IMR-90 (cell line): ENCODE results near the gene KRT8. TPM values are rescaled to one million over a fixed set of nuclear protein-coding genes. Genes with fewer than 3 reads are reported as not detected.

ENCODE experiments used
- ATAC-seq: fragments of 200-7000 bp; cut with Tn5 transposase; 2 replicates; pipeline ENCODE4 v1.9.1; 2020; ENCODE audit warnings: low read depth, mild to moderate bottlenecking, moderate library complexity
- BruUV-seq: library from RNA; stranded (reverse); fragments of 400-500 nt; replicated peaks from 2 replicates; lab custom pipeline; 2021; lab: Mats Ljungman, UMichigan
- CTCF ChIA-PET: fragments of 300-600 bp; formaldehyde crosslinking; extraction: SDS; loops from one replicate; lab custom pipeline; 2021; ENCODE audit warnings: antibody characterized with exemption; lab: Yijun Ruan, JAX
- POLR2A ChIA-PET: fragments of 300-600 bp; sonication (Branson Sonifier 250); formaldehyde crosslinking; loops from one replicate; lab custom pipeline; 2022; ENCODE audit warnings: antibody characterized with exemption; ENCODE audit not compliant: unreplicated experiment; lab: Charles Lee
- DNase-seq: peaks from one replicate; pipeline ENCODE4 v3.0.0; 2013
- H2AFZ ChIP-seq: replicated peaks from 2 replicates; pipeline ENCODE3; 2013; ENCODE audit warnings: low read length, mild to moderate bottlenecking; ENCODE audit not compliant: poor library complexity
- H2AK5ac ChIP-seq: 2 replicates; pipeline ENCODE4 v1.6.1; 2013; ENCODE audit warnings: low read depth, low read length, inconsistent platforms
- H2AK9ac ChIP-seq: replicated peaks from 2 replicates; pipeline ENCODE3; 2013; ENCODE audit warnings: mild to moderate bottlenecking, low read depth, low read length, moderate library complexity; ENCODE audit not compliant: poor library complexity
- H2BK120ac ChIP-seq: 2 replicates; pipeline ENCODE4 v1.6.1; 2013; ENCODE audit warnings: low read depth, low read length, inconsistent platforms
- H2BK15ac ChIP-seq: 3 replicates; pipeline ENCODE4 v1.6.1; 2013; ENCODE audit warnings: low read depth, low read length, inconsistent platforms
- H2BK20ac ChIP-seq: 2 replicates; pipeline ENCODE4 v1.6.1; 2013; ENCODE audit warnings: low read depth, mild to moderate bottlenecking, inconsistent platforms, low read length, moderate library complexity
- H2BK5ac ChIP-seq: 2 replicates; pipeline ENCODE4 v1.6.1; 2013; ENCODE audit warnings: mild to moderate bottlenecking, low read depth, low read length, inconsistent platforms; ENCODE audit not compliant: poor library complexity, severe bottlenecking
- H3K14ac ChIP-seq: replicated peaks from 2 replicates; pipeline ENCODE4 v1.6.1; 2013; ENCODE audit warnings: low read depth, low read length, inconsistent platforms
- H3K18ac ChIP-seq: 2 replicates; pipeline ENCODE4 v1.6.1; 2013; ENCODE audit warnings: low read depth, low read length, control low read depth
- H3K23ac ChIP-seq: 2 replicates; pipeline ENCODE4 v1.6.1; 2013; ENCODE audit warnings: low read depth, low read length, inconsistent platforms
- H3K27ac ChIP-seq: 2 replicates; pipeline ENCODE4 v1.5.1; 2013; ENCODE audit warnings: mild to moderate bottlenecking, control low read depth, low read length; ENCODE audit not compliant: insufficient read depth
- H3K27me3 ChIP-seq: 2 replicates; pipeline ENCODE4 v1.6.1; 2013; ENCODE audit warnings: low read length; ENCODE audit not compliant: control insufficient read depth, insufficient read depth
- H3K36me3 ChIP-seq: 2 replicates; pipeline ENCODE4 v1.6.1; 2013; ENCODE audit warnings: low read length, mixed read lengths; ENCODE audit not compliant: control insufficient read depth, insufficient read depth
- H3K4ac ChIP-seq: 2 replicates; pipeline ENCODE4 v1.6.1; 2013; ENCODE audit warnings: low read depth, low read length, inconsistent platforms
- H3K4me1 ChIP-seq: 2 replicates; pipeline ENCODE4 v1.6.1; 2013; ENCODE audit warnings: low read length, mixed read lengths; ENCODE audit not compliant: control insufficient read depth, insufficient read depth
- H3K4me2 ChIP-seq: 2 replicates; pipeline ENCODE4 v1.6.1; 2013; ENCODE audit warnings: low read depth, mild to moderate bottlenecking, control low read depth, low read length, moderate library complexity
- H3K4me3 ChIP-seq: 2 replicates; pipeline ENCODE4 v1.5.1; 2013; ENCODE audit warnings: low read depth, mild to moderate bottlenecking, control low read depth, low read length, moderate library complexity; ENCODE audit not compliant: insufficient read depth
- H3K56ac ChIP-seq: 2 replicates; pipeline ENCODE4 v1.6.1; 2013; ENCODE audit warnings: low read length, inconsistent platforms; ENCODE audit not compliant: insufficient read depth; ENCODE audit errors: extremely low read depth
- H3K79me1 ChIP-seq, 2 experiments: 2 replicates each; pipeline ENCODE4 v1.6.1; 2013; ENCODE audit warnings: low read length in 2 of 2, inconsistent platforms in 1 of 2, low read depth in 1 of 2
- H3K9ac ChIP-seq: 2 replicates; pipeline ENCODE4 v1.6.1; 2013; ENCODE audit warnings: low read depth, low read length, control low read depth
- H3K9me1 ChIP-seq: 2 replicates; pipeline ENCODE4 v1.6.1; 2013; ENCODE audit warnings: low read length, inconsistent platforms; ENCODE audit not compliant: insufficient read depth
- H3K9me3 ChIP-seq: 2 replicates; pipeline ENCODE4 v1.6.1; 2013; ENCODE audit warnings: low read length; ENCODE audit not compliant: control insufficient read depth, insufficient read depth
- H4K20me1 ChIP-seq: 2 replicates; pipeline ENCODE4 v1.6.1; 2013; ENCODE audit warnings: low read length, inconsistent platforms; ENCODE audit not compliant: insufficient read depth
- H4K5ac ChIP-seq: 2 replicates; pipeline ENCODE4 v1.6.1; 2013; ENCODE audit warnings: mild to moderate bottlenecking, low read depth, low read length, control low read depth
- H4K8ac ChIP-seq, 2 experiments: 2 replicates each; pipeline ENCODE4 v1.6.1; 2013; ENCODE audit warnings: low read depth in 2 of 2, low read length in 2 of 2, control low read depth in 1 of 2, inconsistent platforms in 1 of 2
- H4K91ac ChIP-seq: 2 replicates; pipeline ENCODE4 v1.6.1; 2013; ENCODE audit warnings: low read depth, low read length, inconsistent platforms; ENCODE audit not compliant: insufficient read depth
- BHLHE40 ChIP-seq: fragments of 150-350 bp; IDR thresholded peaks from 2 replicates; pipeline ENCODE4 v1.6.1; 2016; ENCODE audit warnings: mild to moderate bottlenecking, low read depth, low read length
- CEBPB ChIP-seq: IDR thresholded peaks from 2 replicates; pipeline ENCODE4 v1.6.1; 2012; ENCODE audit warnings: low read depth, low read length, improper control_type of control experiment
- FOS ChIP-seq: fragments of 150-350 bp; IDR thresholded peaks from 2 replicates; pipeline ENCODE4 v1.6.1; 2016; ENCODE audit warnings: low read depth, low read length
- MXI1 ChIP-seq: IDR thresholded peaks from 2 replicates; pipeline ENCODE4 v1.6.1; 2012; ENCODE audit warnings: low read depth, mild to moderate bottlenecking, low read length, moderate library complexity, borderline replicate concordance
- RCOR1 ChIP-seq: IDR thresholded peaks from 2 replicates; pipeline ENCODE4 v1.6.1; 2012; ENCODE audit warnings: mild to moderate bottlenecking, low read length, improper control_type of control experiment; ENCODE audit not compliant: insufficient replicate concordance
- RFX5 ChIP-seq: IDR thresholded peaks from 2 replicates; pipeline ENCODE4 v1.8.0; 2012; ENCODE audit warnings: low read depth, mild to moderate bottlenecking, low read length, moderate library complexity
- SMC3 ChIP-seq: fragments of 150-350 bp; IDR thresholded peaks from 2 replicates; pipeline ENCODE4 v1.6.1; 2016; ENCODE audit warnings: low read depth, mild to moderate bottlenecking, antibody characterized with exemption, low read length, moderate library complexity
- WGBS, 2 experiments: methylation state at CpG; one replicate each; pipeline versions ENCODE4 v1.1.5 to v1.1.7; 2013; ENCODE audit warnings: missing lambda C conversion rate in 2 of 2; ENCODE audit not compliant: insufficient read length in 1 of 2; ENCODE audit errors: extremely low coverage in 2 of 2; 5-methylcytosine and 5-hydroxymethylcytosine counted together
- dilution Hi-C: fragments of 300-500 bp; cut with HindIII; formaldehyde crosslinking; loops from one replicate; pipeline ENCODE4 v1.14.3; 2018; ENCODE audit warnings: low sequenced_read_pairs; ENCODE audit not compliant: unreplicated experiment
- in situ Hi-C: fragments of 300-500 bp; cut with MboI; formaldehyde crosslinking; loops from 3 replicates; pipeline ENCODE4 v1.14.3; 2019; ENCODE audit warnings: low sequenced_read_pairs, inconsistent platforms, mixed read lengths
- intact Hi-C: fragments of 100-400 bp; cut with micrococcal nuclease; formaldehyde crosslinking; loops from 2 replicates; pipeline ENCODE4 v1.10.0; 2022
- polyA plus RNA-seq, 3 experiments: library from polyadenylated mRNA; depleted of rRNA; stranded (reverse); fragments of >200 nt; gene quantifications; 2 replicates each; pipeline ENCODE4 v1.2.3, GENCODE V29; 2012; ENCODE audit warnings: low replicate concordance in 1 of 3
- total RNA-seq: library from RNA; depleted of rRNA; stranded (reverse); fragments of >200 nt; gene quantifications from 2 replicates; pipeline ENCODE4 v1.2.3, GENCODE V29; 2012

KRT8 gene
- total and polyA plus RNA-seq, 2 of the 4 experiments (the other 2 are of a cell fraction): 10.9 to 39.3 TPM

- CTCF ChIA-PET: no interaction called here
- H3K9ac ChIP-seq: no peak overlapping the region
- ATAC-seq: no peak
Measured at GRCh38 chr12:52929538-52929937, 24.7 kb upstream of the KRT8 start.

More at GRCh38 chr12:52929538-52929937, 24.7 kb upstream of the KRT8 start:
- Histone ChIP-seq H3K4me2 (no peak overlapping the region), H3K9me1 (peaks cover 35% of the 10 kb centered on the region), H2BK120ac (no peak overlapping the region), H3K79me1 (peaks cover 0 to 16% of the 10 kb centered on the region in 2 experiments; a peak in 2 of 4 replicates), H3K36me3 (no peaks in the 10 kb centered on the region), H2BK15ac (no peak overlapping the region), H3K27me3 (no peaks in the 10 kb centered on the region), H2BK5ac (no peak overlapping the region), H3K56ac (no peak overlapping the region), H2AFZ (peak overlapping the region; percentile 32), H3K23ac (no peak overlapping the region), H3K4ac (no peak overlapping the region), H4K8ac (no peak overlapping the region), H2BK20ac (no peak overlapping the region), H3K4me1 (peaks cover 27% of the 10 kb centered on the region), H3K14ac (no peak overlapping the region), H4K5ac (no peak overlapping the region), H3K27ac (no peak overlapping the region), H2AK5ac (no peak overlapping the region), H3K4me3 (no peak overlapping the region), H3K18ac (no peak overlapping the region), H4K91ac (no peak overlapping the region), H3K9me3 (no peaks in the 10 kb centered on the region), H2AK9ac (no peak overlapping the region), H4K20me1 (no peaks in the 10 kb centered on the region)
- POLR2A ChIA-PET: no interaction called here
- dilution Hi-C loops: no loop called here
- TF ChIP-seq BHLHE40: no peak
- TF ChIP-seq FOS: no peak
- no peak for TF ChIP-seq MXI1
- TF ChIP-seq RFX5: no peak
- TF ChIP-seq RCOR1: no peak
- no peak for TF ChIP-seq SMC3
- no peak for TF ChIP-seq CEBPB
- in situ Hi-C loops: no loop called here
- 0% methylated on average over 1 of the region's 1 CpG; no CpG with 5 or more reads in 1 of the 2 experiments for WGBS, 2 experiments
- no TSS peak for BruUV-seq
- intact Hi-C loops: no loop called here
- no peak for DNase-seq
